ENCODE data around the gene TRABD.

DNA sequence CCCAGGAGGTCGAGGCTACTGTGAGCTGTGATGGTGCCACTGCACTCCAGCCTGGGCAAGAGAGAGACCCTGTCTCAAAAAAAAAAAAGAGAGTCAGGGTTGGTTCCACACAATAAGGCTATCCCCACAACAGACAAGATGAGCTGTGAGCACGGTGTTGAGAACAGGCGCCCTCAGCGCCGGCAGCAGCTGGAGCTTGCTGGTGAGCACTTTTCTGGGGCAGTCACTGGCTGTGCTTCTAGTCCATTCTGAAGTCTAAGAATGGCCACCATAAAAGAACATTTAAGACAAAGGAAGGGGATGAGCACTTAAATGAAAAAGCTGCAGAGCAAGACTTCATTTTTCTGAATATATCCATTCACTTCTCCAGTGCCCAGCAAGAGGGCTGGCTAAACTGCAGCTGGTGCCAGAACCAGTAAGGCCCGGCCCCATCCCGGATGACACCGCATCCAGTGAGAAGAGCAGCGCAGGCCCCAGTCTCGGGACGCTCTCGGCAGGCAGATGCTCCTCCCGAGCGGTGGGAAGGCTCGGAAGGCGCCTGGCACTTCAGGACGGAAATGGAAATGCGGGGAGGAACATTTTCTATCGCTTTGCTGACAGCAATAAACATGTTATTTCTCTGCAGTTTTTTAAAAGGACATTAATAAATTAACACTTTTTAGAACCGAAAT is 46.9 kb downstream of the TRABD start:
- TF ChIP-seq, protein P1, sequence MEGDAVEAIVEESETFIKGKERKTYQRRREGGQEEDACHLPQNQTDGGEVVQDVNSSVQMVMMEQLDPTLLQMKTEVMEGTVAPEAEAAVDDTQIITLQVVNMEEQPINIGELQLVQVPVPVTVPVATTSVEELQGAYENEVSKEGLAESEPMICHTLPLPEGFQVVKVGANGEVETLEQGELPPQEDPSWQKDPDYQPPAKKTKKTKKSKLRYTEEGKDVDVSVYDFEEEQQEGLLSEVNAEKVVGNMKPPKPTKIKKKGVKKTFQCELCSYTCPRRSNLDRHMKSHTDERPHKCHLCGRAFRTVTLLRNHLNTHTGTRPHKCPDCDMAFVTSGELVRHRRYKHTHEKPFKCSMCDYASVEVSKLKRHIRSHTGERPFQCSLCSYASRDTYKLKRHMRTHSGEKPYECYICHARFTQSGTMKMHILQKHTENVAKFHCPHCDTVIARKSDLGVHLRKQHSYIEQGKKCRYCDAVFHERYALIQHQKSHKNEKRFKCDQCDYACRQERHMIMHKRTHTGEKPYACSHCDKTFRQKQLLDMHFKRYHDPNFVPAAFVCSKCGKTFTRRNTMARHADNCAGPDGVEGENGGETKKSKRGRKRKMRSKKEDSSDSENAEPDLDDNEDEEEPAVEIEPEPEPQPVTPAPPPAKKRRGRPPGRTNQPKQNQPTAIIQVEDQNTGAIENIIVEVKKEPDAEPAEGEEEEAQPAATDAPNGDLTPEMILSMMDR (IDR thresholded peaks at IDR 0.05), result no peak
- TF ChIP-seq POLR2A (IDR thresholded peaks at IDR 0.05), result no peak

All from esophagus squamous epithelium (tissue), 4 donors.